HepG2 (cell line): ENCODE results near the gene TCTN2. TPM values are rescaled to one million over a fixed set of nuclear protein-coding genes. Genes with fewer than 3 reads are reported as not detected.

ENCODE experiments used
- CCDC6 ChIP-seq: sonication (generic); formaldehyde crosslinking; IDR thresholded peaks from 2 replicates; pipeline ENCODE4 v1.8.1; 2022; ENCODE audit warnings: mild to moderate bottlenecking, missing genetic modification reagents, moderate library complexity
- IRF2 ChIP-seq: IDR thresholded peaks from 2 replicates; pipeline ENCODE4 v1.6.1; 2018; ENCODE audit warnings: missing genetic modification reagents, missing compliant biosample characterization
- SALL2 ChIP-seq: sonication (generic); formaldehyde crosslinking; IDR thresholded peaks from 2 replicates; pipeline ENCODE4 v1.8.1; 2023; ENCODE audit warnings: mild to moderate bottlenecking, missing genetic modification reagents, inconsistent platforms
- SIX4 ChIP-seq: sonication (generic); formaldehyde crosslinking; IDR thresholded peaks from 2 replicates; pipeline ENCODE4 v1.4.0; 2020; ENCODE audit warnings: missing genetic modification reagents
- SUZ12 ChIP-seq: fragments of 150-350 bp; IDR thresholded peaks from 2 replicates; pipeline ENCODE4 v1.6.1; 2014; ENCODE audit warnings: low read depth, low read length
- polyA plus RNA-seq, 8 experiments: library from polyadenylated mRNA; depleted of rRNA in 3 of 8; stranded (reverse) in 7 of 8; unstranded in 1 of 8; fragments of >200 nt; fragmentation: Illumina TruSeq in 4 of 8; extraction: Trizol in 4 of 8; gene quantifications; 2 replicates each; pipeline versions ENCODE4 v1.2.1 to v1.2.3, GENCODE V29; 2011 to 2016; ENCODE audit warnings: low read depth in 4 of 8, missing spikeins in 1 of 8, mixed read lengths in 1 of 8; ENCODE audit not compliant: insufficient read depth in 1 of 8
- total RNA-seq, 5 experiments: library from RNA; depleted of rRNA; stranded (reverse); fragments of >200 nt; fragmentation: Illumina TruSeq; extraction: Trizol; gene quantifications; 2 replicates each; pipeline ENCODE4 v1.2.3, GENCODE V29; 2016; ENCODE audit warnings: low read depth in 1 of 5
- TF ChIP-seq, protein P1 (sequence below): sonication (generic); formaldehyde crosslinking; IDR thresholded peaks from 2 replicates; pipeline ENCODE4 v1.4.0; 2020; ENCODE audit warnings: missing genetic modification reagents, borderline replicate concordance
- TF ChIP-seq, protein P2 (sequence below): sonication (generic); formaldehyde crosslinking; IDR thresholded peaks from 2 replicates; pipeline ENCODE4 v1.4.0; 2020; ENCODE audit warnings: missing genetic modification reagents, low read depth, mild to moderate bottlenecking, borderline replicate concordance
- TF ChIP-seq, protein P3 (sequence below): sonication (generic); formaldehyde crosslinking; IDR thresholded peaks from 2 replicates; pipeline ENCODE4 v1.5.0; 2020; ENCODE audit warnings: missing genetic modification reagents, mild to moderate bottlenecking, borderline replicate concordance

TCTN2 gene
- total and polyA plus RNA-seq, 2 of the 13 experiments (the other 11 are each of a cell fraction or from before 2014, with no cell fraction given): 5.0 to 8.1 TPM

DNA sequence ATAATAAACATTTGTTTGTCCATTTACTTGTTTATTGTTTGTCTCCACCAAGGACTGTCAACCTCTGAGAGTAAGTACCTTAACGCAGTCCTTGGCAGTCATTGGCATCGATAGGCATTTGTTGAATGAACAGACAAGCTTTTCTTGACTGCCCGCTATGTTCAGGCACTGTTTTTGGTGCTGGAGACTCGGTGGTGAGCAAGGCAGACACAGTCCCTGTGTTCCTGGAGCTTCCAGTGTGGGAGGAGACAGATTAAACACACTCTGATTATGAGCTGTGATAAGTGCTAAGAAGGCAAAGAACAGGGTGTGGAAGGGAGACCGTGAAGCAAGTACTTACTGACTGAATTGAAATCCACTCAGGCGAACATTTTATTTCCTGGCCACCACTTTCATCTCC lies 42.5 kb downstream of the TCTN2 start (continued):
- TF ChIP-seq, protein P1, sequence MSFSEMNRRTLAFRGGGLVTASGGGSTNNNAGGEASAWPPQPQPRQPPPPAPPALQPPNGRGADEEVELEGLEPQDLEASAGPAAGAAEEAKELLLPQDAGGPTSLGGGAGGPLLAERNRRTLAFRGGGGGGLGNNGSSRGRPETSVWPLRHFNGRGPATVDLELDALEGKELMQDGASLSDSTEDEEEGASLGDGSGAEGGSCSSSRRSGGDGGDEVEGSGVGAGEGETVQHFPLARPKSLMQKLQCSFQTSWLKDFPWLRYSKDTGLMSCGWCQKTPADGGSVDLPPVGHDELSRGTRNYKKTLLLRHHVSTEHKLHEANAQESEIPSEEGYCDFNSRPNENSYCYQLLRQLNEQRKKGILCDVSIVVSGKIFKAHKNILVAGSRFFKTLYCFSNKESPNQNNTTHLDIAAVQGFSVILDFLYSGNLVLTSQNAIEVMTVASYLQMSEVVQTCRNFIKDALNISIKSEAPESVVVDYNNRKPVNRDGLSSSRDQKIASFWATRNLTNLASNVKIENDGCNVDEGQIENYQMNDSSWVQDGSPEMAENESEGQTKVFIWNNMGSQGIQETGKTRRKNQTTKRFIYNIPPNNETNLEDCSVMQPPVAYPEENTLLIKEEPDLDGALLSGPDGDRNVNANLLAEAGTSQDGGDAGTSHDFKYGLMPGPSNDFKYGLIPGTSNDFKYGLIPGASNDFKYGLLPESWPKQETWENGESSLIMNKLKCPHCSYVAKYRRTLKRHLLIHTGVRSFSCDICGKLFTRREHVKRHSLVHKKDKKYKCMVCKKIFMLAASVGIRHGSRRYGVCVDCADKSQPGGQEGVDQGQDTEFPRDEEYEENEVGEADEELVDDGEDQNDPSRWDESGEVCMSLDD: no peak
- TF ChIP-seq SUZ12 (no peak), CCDC6 (CRISPR knock-in tag) (no peak), SALL2 (CRISPR knock-in tag) (no peak), IRF2 (CRISPR knock-in tag) (no peak), SIX4 (CRISPR knock-in tag) (no peak)
- TF ChIP-seq, protein P2, sequence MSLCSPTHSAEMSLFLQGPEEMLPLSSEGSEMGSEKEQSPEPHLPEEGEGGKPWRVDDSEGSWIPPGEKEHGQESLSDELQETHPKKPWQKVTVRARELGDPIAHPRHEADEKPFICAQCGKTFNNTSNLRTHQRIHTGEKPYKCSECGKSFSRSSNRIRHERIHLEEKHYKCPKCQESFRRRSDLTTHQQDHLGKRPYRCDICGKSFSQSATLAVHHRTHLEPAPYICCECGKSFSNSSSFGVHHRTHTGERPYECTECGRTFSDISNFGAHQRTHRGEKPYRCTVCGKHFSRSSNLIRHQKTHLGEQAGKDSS (CRISPR knock-in tag): no peak
- TF ChIP-seq, protein P3, sequence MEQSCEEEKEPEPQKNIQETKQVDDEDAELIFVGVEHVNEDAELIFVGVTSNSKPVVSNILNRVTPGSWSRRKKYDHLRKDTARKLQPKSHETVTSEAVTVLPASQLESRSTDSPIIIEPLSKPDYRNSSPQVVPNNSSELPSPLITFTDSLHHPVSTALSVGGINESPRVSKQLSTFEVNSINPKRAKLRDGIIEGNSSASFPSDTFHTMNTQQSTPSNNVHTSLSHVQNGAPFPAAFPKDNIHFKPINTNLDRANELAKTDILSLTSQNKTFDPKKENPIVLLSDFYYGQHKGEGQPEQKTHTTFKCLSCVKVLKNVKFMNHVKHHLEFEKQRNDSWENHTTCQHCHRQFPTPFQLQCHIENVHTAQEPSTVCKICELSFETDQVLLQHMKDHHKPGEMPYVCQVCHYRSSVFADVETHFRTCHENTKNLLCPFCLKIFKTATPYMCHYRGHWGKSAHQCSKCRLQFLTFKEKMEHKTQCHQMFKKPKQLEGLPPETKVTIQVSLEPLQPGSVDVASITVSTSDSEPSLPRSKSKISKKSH (CRISPR knock-in tag): no peak
